ENCODE data around the gene PRKCG.

The PRKCG gene

DNA sequence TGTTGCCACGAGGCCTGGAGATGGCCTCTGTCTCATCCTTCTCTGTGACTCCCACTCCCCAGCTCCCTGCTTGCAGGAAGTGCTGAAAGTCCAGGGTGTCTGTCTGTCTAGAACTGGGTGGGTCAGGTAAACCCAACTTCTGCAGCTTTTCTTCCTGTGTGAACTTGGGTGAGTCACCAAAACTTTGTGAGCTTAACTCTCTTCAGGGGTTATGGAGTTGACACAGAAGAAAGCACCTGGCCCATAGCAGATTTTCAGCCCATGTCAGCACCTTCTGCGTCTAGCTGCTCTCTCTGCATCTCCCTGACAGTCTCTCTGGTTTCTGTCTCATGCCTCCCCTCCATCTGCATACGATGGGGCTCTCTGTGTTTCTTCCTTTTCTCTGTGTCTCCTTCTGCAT lies 22.9 kb downstream of the PRKCG start:
- Mint-ChIP-seq H3K27me3 (peaks cover 72% of the 10 kb centered on the region), H3K4me3 (no peak overlapping the region), H3K9me3 (no peaks in the 10 kb centered on the region), H3K27ac (no peak overlapping the region), H3K4me1 (peaks cover 34% of the 10 kb centered on the region)
- DNase-seq (no peak), ATAC-seq (no peak)

- H3K4me1 Mint-ChIP-seq, result peaks cover 38% of the 10 kb centered on the region
- peaks cover 72% of the 10 kb centered on the region for H3K27me3 Mint-ChIP-seq
- DNase-seq, result no peak
- no peak overlapping the region for H3K4me3 Mint-ChIP-seq
- no peak for ATAC-seq
- no peaks in the 10 kb centered on the region for H3K9me3 Mint-ChIP-seq
- H3K27ac Mint-ChIP-seq, result no peak overlapping the region
Observed at GRCh38 chr19:53905787-53906186, 23.8 kb downstream of the PRKCG start.

GRCh38 chr19:53906211-53907192 lies 24.5 kb downstream of the PRKCG start:
- Mint-ChIP-seq H3K27ac (no peak overlapping the region), H3K4me1 (peaks cover 38% of the 10 kb centered on the region), H3K9me3 (no peaks in the 10 kb centered on the region), H3K27me3 (peaks cover 76% of the 10 kb centered on the region), H3K4me3 (peak overlapping the region in 1 of 2 donors; percentile 36)
- DNase-seq (peak; percentile 64 to 75), ATAC-seq (peak; percentile 62)

- ATAC-seq (no peak), DNase-seq (no peak)
- H3K27me3 Mint-ChIP-seq, result peaks cover 83% of the 10 kb centered on the region
- H3K4me3 Mint-ChIP-seq, result peak overlapping the region; percentile 36 to 38
- H3K9me3 Mint-ChIP-seq, result no peaks in the 10 kb centered on the region
- H3K27ac Mint-ChIP-seq, result no peak overlapping the region
- peaks cover 38% of the 10 kb centered on the region for H3K4me1 Mint-ChIP-seq
Observed at GRCh38 chr19:53907193-53907581, 25.2 kb downstream of the PRKCG start.

GRCh38 chr19:53907690-53908089 lies 25.7 kb downstream of the PRKCG start:
- H3K4me1 Mint-ChIP-seq, result peaks cover 38% of the 10 kb centered on the region
- no peak overlapping the region for H3K27ac Mint-ChIP-seq
- DNase-seq (no peak), ATAC-seq (peak; percentile 18)
- H3K9me3 Mint-ChIP-seq, result no peaks in the 10 kb centered on the region
- H3K27me3 Mint-ChIP-seq, result peaks cover 87% of the 10 kb centered on the region
- peak overlapping the region; percentile 1 to 38 for H3K4me3 Mint-ChIP-seq

DNA sequence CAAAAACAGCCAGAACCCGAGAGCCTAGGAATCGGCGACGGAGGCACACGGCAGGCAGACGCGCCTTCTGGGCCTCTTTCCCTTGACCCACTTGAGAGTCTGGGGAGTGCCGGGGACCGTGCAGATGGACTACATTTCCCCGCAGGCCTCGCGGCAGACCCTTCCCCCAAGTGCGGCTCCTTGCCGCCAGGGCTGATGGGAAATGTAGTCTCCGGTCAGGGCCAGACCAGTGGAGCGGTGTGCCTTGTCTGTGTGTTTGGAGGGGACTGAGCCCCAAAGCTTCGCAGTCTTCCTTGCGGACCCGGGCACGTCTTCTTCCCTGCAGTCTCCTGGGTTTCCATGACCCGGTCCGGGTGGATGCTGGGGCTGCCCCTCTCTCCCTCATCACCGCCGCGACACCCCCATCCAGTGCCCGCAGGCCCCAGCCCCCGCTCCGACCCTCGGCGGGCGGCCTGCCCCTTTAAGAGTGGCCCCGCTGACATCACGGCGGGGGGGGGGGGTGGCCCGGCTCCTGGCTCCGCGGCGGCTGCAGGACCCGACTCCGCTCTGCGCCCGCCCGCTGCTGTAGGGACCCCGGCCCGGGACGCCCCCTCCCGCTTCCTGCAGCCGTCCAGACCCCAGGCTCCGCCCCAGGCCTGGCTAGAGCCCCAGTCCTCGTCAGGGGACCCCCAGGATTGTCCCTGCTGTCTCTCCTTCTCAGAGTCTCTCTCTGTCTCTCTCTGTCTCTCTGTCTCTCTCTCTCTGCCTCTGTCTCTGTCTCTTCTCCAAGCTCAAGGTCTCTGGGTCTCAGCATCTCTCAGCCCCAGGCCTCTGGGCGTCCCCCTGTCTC lies 26.3 kb downstream of the PRKCG start:
- peaks cover 38% of the 10 kb centered on the region for H3K4me1 Mint-ChIP-seq
- DNase-seq (peak; percentile 36 to 64), ATAC-seq (peak; percentile 88)
- no peak overlapping the region for H3K27ac Mint-ChIP-seq
- peaks cover 87% of the 10 kb centered on the region for H3K27me3 Mint-ChIP-seq
- no peaks in the 10 kb centered on the region for H3K9me3 Mint-ChIP-seq
- peak overlapping the region; percentile 66 to 75 for H3K4me3 Mint-ChIP-seq

DNA sequence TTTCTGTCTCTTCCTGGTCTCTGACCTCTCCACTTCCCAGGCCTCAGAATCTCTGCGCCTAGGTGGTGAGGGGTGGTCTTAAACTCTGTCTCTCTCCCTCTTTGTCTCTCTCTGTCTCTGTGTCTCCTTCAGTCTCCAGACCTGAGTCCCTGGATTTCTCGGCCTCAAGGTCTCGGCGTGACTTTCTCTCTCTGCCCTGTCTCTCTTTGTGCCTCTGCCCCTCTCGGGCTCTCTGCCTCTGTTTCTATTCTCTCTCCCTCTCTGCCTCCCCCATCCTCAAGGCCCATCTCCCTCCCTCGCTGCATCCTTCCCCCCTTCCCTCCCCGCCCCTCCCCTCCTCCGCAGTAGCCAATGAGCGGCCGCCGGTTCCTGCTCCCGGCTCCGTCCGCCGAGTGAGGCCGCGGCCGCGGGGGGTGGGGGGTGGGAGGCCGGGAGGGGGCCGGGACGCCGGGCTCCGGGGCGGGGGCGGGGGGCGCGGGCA lies 27.0 kb downstream of the PRKCG start, which contains the start of gene CACNG7:
Gene CACNG7 (plus strand): TSS at position 344 of the 481 bp plus-strand sequence. CDS start 3,554 bp downstream, outside the sequence.
- Mint-ChIP-seq H3K4me3 (peak within 1 kb of the TSS; percentile 66 to 75), H3K27me3 (peaks cover 86% of the 10 kb centered on the region), H3K27ac (no peak within 1 kb of the TSS), H3K9me3 (no peaks in the 10 kb centered on the region), H3K4me1 (peaks cover 38% of the 10 kb centered on the region)
- DNase-seq (no peak), ATAC-seq (no peak)

DNA sequence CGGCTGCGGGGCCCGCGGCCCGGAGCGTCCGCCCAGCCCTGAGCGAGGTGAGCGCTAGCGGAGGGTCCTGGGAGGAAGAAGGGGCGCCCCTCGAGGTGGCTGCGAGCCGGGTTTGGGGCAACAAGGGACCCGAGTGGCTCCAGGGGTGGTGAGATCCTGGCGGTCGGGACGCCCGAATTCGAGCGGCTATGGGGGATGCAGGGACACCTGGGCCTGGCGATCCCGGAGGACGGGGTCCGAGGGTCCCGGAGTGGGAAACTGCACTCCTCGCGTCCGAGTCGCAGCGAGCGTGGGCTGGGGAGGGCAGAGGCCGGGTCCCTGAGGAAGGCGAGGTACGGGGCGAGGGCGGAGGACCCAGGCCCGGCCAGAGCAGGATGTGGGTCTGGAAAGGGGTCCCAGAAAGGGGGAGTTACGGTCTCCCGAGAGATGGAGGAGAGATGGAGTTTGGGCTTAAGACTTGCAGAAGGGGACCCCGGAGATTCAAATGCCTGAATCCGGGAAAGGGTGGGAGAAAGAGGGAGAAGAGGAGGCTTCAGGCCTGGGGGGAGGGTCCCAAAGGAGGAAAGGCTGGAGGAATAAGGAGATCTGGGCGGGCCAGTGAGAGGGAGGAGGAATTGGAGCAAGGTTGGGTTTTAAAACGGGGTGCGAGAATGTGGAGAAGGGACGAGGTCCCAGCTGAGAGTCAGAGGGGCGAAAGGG lies 27.6 kb downstream of the PRKCG start:
- no peak for DNase-seq
- Mint-ChIP-seq H3K9me3 (no peaks in the 10 kb centered on the region), H3K27me3 (peaks cover 86% of the 10 kb centered on the region), H3K27ac (no peak overlapping the region), H3K4me1 (peaks cover 38% of the 10 kb centered on the region), H3K4me3 (peak overlapping the region in 1 of 2 donors; percentile 30)
- no peak for ATAC-seq

- peak overlapping the region in 1 of 2 donors; percentile 30 for H3K4me3 Mint-ChIP-seq
- no peak overlapping the region for H3K27ac Mint-ChIP-seq
- H3K4me1 Mint-ChIP-seq, result peaks cover 38% of the 10 kb centered on the region
- H3K9me3 Mint-ChIP-seq, result no peaks in the 10 kb centered on the region
- no peak for DNase-seq
- ATAC-seq, result no peak
- peaks cover 86% of the 10 kb centered on the region for H3K27me3 Mint-ChIP-seq
Observed at GRCh38 chr19:53910170-53910518, 28.1 kb downstream of the PRKCG start.

DNA sequence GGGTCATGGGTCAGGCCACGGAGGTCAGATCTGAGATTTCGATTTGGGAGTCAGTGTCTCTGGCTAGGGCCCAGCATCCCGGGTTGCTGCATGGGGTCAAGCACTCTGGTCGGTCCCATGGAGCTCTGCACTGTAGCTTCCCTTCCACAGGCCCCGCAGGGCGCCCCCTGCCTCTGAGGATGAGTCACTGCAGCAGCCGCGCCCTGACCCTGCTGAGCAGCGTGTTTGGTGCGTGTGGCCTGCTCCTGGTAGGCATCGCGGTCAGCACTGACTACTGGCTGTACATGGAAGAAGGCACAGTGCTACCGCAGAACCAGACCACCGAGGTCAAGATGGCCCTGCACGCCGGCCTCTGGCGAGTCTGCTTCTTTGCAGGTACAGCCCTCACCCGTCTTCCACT lies 30.7 kb downstream of the PRKCG start:
- ATAC-seq (no peak), DNase-seq (no peak)
- H3K27me3 Mint-ChIP-seq, result peaks cover 76% of the 10 kb centered on the region
- no peak overlapping the region for H3K27ac Mint-ChIP-seq
- H3K4me1 Mint-ChIP-seq, result peaks cover 22% of the 10 kb centered on the region
- no peaks in the 10 kb centered on the region for H3K9me3 Mint-ChIP-seq
- H3K4me3 Mint-ChIP-seq, result no peak overlapping the region

DNA sequence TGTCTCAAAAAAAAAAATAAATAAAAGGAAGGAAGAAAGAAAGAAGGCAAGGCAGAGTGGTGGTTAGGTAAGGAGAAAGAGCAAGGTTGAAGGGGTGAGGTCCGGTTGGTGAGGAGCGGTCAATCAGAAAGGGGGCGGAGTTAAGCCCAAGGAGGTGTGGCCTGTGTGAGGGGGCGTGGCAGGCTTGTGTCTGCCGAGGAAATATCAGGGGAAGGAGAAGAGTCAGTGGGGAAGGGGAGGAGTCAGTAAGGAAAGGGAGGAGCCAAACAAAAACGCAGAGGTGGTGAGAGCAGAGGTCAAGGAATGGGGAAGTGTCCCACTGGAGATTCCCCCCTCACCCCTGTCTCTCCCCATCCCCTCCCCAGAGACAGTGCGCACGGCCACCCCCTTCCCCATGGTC lies 33.0 kb downstream of the PRKCG start:
- Mint-ChIP-seq H3K4me1 (peaks cover 2% of the 10 kb centered on the region), H3K9me3 (no peaks in the 10 kb centered on the region), H3K4me3 (no peak overlapping the region), H3K27ac (no peak overlapping the region), H3K27me3 (peaks cover 55% of the 10 kb centered on the region)
- DNase-seq (no peak), ATAC-seq (no peak)

DNA sequence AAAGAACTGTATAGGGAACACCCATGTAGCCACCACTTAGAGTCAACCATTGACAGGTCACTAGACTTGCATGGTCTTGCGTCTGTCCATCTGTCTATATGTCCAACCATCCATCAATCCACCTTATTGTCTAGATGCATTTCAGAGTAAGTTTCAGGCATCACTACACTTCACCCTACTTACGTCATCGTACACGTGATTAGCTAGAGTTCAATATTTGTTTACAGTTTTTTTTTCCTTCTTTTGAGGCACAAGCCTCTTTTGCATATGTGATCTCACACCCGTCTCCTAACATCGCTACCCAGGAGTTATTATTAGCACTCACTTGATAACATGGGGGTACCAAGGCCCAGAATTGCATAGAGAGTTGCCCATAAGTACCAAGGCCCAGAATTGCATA lies 34.0 kb downstream of the PRKCG start:
- DNase-seq (no peak), ATAC-seq (no peak)
- Mint-ChIP-seq H3K4me1 (no peaks in the 10 kb centered on the region), H3K4me3 (no peak overlapping the region), H3K27ac (no peak overlapping the region), H3K9me3 (no peaks in the 10 kb centered on the region), H3K27me3 (peaks cover 45% of the 10 kb centered on the region)

- peaks cover 32% of the 10 kb centered on the region for H3K27me3 Mint-ChIP-seq
Observed at GRCh38 chr19:53917356-53917755, 35.4 kb downstream of the PRKCG start.

GRCh38 chr19:53927739-53928138 lies 45.7 kb downstream of the PRKCG start:
- H3K4me1 Mint-ChIP-seq, result no peaks in the 10 kb centered on the region
- peaks cover 8% of the 10 kb centered on the region for H3K27me3 Mint-ChIP-seq
- H3K4me3 Mint-ChIP-seq, result no peak overlapping the region
- ATAC-seq (no peak), DNase-seq (no peak)
- H3K27ac Mint-ChIP-seq, result no peak overlapping the region
- H3K9me3 Mint-ChIP-seq, result peaks cover 8 to 23% of the 10 kb centered on the region in 2 donors

More at GRCh38 chr19:53917356-53917755, 35.4 kb downstream of the PRKCG start:
- Mint-ChIP-seq H3K27ac (no peak overlapping the region), H3K4me1 (no peaks in the 10 kb centered on the region), H3K9me3 (no peaks in the 10 kb centered on the region), H3K4me3 (no peak overlapping the region)
- ATAC-seq (no peak), DNase-seq (no peak)

DNA sequence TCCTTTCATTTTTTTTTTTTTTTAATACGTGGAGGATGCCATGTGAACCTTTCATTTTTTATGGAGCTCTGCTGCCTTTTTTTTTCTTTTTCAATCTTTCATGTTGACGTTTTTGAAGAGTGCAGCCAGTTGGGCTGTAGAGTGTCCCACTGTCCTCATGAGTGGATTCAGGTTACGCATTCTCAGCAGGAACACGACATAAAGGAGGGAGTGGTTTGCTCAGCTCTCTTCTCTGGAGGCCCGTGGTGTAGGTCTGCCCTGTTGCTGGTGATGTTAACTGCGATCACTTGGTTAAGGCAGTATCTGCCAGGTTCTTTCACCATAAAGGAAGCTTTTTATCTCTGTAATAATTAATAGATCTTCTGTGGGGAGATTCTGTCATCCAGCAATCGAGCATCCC lies 54.0 kb downstream of the PRKCG start:
- DNase-seq (no peak), ATAC-seq (no peak)
- Mint-ChIP-seq H3K27ac (no peak overlapping the region), H3K9me3 (no peaks in the 10 kb centered on the region), H3K27me3 (peaks cover 19% of the 10 kb centered on the region), H3K4me3 (no peak overlapping the region), H3K4me1 (no peaks in the 10 kb centered on the region)

Measured in stimulated activated naive CD8-positive, alpha-beta T cell treated with anti-CD3 and anti-CD28 coated beads, Interleukin-15, amount 100 ng/mL, for 72 hours (primary cell).